ENCODE measurements around the gene GREM2.

DNA sequence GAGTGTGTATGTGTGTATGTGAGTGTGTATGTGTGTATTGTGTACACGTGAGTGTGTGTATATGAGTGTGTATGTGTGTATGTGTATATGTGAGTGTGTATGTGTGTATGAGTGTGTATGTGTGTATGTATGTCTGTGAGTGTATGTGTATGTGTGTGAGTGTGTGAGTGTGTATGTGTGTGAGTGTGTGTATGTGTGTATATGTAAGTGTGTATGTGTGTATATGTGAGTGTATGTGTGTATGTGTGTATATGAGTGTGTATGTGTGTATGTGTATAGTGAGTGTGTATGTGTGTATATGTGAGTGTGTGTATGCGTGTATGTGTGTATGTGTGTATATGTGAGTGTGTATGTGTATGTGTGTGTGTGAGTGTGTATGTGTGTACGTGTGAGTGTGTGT lies 49.2 kb downstream of the GREM2 start:
- TF ChIP-seq, protein P1, sequence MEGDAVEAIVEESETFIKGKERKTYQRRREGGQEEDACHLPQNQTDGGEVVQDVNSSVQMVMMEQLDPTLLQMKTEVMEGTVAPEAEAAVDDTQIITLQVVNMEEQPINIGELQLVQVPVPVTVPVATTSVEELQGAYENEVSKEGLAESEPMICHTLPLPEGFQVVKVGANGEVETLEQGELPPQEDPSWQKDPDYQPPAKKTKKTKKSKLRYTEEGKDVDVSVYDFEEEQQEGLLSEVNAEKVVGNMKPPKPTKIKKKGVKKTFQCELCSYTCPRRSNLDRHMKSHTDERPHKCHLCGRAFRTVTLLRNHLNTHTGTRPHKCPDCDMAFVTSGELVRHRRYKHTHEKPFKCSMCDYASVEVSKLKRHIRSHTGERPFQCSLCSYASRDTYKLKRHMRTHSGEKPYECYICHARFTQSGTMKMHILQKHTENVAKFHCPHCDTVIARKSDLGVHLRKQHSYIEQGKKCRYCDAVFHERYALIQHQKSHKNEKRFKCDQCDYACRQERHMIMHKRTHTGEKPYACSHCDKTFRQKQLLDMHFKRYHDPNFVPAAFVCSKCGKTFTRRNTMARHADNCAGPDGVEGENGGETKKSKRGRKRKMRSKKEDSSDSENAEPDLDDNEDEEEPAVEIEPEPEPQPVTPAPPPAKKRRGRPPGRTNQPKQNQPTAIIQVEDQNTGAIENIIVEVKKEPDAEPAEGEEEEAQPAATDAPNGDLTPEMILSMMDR (IDR thresholded peaks at IDR 0.05; ENCODE audit: low read length): no peak
- TF ChIP-seq EZH2 (optimal IDR thresholded peaks at IDR 0.05; ENCODE audit: low read depth, low read length) (no peak), EZH2phosphoT487 (IDR thresholded peaks at IDR 0.05; ENCODE audit: low read length) (no peak)

Data from MM.1S (cell line).